Measurements from ENCODE around the gene CAMK2A. TPM values are rescaled to one million over a fixed set of nuclear protein-coding genes. Genes with fewer than 3 reads are reported as not detected.

The CAMK2A gene
- total and polyA plus RNA-seq, 4 donors: under 0.01 TPM; not detected in 3

- TF ChIP-seq, protein P1, sequence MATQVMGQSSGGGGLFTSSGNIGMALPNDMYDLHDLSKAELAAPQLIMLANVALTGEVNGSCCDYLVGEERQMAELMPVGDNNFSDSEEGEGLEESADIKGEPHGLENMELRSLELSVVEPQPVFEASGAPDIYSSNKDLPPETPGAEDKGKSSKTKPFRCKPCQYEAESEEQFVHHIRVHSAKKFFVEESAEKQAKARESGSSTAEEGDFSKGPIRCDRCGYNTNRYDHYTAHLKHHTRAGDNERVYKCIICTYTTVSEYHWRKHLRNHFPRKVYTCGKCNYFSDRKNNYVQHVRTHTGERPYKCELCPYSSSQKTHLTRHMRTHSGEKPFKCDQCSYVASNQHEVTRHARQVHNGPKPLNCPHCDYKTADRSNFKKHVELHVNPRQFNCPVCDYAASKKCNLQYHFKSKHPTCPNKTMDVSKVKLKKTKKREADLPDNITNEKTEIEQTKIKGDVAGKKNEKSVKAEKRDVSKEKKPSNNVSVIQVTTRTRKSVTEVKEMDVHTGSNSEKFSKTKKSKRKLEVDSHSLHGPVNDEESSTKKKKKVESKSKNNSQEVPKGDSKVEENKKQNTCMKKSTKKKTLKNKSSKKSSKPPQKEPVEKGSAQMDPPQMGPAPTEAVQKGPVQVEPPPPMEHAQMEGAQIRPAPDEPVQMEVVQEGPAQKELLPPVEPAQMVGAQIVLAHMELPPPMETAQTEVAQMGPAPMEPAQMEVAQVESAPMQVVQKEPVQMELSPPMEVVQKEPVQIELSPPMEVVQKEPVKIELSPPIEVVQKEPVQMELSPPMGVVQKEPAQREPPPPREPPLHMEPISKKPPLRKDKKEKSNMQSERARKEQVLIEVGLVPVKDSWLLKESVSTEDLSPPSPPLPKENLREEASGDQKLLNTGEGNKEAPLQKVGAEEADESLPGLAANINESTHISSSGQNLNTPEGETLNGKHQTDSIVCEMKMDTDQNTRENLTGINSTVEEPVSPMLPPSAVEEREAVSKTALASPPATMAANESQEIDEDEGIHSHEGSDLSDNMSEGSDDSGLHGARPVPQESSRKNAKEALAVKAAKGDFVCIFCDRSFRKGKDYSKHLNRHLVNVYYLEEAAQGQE (IDR thresholded peaks at IDR 0.05): no peak
- TF ChIP-seq GABPA (IDR thresholded peaks at IDR 0.05 in 1 of 2, conservative IDR thresholded peaks at IDR 0.05 in 1 of 2) (no peak), FOXA2 (IDR thresholded peaks at IDR 0.05) (no peak), FOXA1 (IDR thresholded peaks at IDR 0.05) (no peak), JUND (IDR thresholded peaks at IDR 0.05) (no peak), YY1 (IDR thresholded peaks at IDR 0.05) (no peak), EGR1 (IDR thresholded peaks at IDR 0.05; ENCODE audit: low read depth in 2 of 2) (no peak), HNF4A (conservative IDR thresholded peaks at IDR 0.05) (no peak), SP1 (IDR thresholded peaks at IDR 0.05) (no peak), TAF1 (conservative IDR thresholded peaks at IDR 0.05) (no peak), HNF4G (IDR thresholded peaks at IDR 0.05) (no peak), NR2F2 (IDR thresholded peaks at IDR 0.05) (no peak), RAD21 (IDR thresholded peaks at IDR 0.05) (no peak), CTCF (IDR thresholded peaks at IDR 0.05; ENCODE audit: low read depth, low read length, missing input control) (no peak), RXRA (IDR thresholded peaks at IDR 0.05) (no peak)
- TF ChIP-seq, protein P2, sequence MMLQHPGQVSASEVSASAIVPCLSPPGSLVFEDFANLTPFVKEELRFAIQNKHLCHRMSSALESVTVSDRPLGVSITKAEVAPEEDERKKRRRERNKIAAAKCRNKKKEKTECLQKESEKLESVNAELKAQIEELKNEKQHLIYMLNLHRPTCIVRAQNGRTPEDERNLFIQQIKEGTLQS (IDR thresholded peaks at IDR 0.05): no peak
- TF ChIP-seq, protein P3, sequence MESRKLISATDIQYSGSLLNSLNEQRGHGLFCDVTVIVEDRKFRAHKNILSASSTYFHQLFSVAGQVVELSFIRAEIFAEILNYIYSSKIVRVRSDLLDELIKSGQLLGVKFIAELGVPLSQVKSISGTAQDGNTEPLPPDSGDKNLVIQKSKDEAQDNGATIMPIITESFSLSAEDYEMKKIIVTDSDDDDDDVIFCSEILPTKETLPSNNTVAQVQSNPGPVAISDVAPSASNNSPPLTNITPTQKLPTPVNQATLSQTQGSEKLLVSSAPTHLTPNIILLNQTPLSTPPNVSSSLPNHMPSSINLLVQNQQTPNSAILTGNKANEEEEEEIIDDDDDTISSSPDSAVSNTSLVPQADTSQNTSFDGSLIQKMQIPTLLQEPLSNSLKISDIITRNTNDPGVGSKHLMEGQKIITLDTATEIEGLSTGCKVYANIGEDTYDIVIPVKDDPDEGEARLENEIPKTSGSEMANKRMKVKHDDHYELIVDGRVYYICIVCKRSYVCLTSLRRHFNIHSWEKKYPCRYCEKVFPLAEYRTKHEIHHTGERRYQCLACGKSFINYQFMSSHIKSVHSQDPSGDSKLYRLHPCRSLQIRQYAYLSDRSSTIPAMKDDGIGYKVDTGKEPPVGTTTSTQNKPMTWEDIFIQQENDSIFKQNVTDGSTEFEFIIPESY (IDR thresholded peaks at IDR 0.05): no peak
- TF ChIP-seq, protein P4, sequence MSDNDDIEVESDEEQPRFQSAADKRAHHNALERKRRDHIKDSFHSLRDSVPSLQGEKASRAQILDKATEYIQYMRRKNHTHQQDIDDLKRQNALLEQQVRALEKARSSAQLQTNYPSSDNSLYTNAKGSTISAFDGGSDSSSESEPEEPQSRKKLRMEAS (IDR thresholded peaks at IDR 0.05): no peak
- DNase-seq (ENCODE audit: low spot score): no peak
- WGBS: 88% methylated on average over 6 of the region's 6 CpGs
These were observed 37.1 kb downstream of the CAMK2A start for GRCh38 chr5:150252489-150252888.

More at GRCh38 chr5:150252489-150252888, 37.1 kb downstream of the CAMK2A start:
- no peak overlapping the region for H3K27ac ChIP-seq (ENCODE audit: low read depth in 1 of 2, low read length in 2 of 2)
- H3K4me3 ChIP-seq (ENCODE audit: low read depth in 1 of 3, low read length in 3 of 3): no peak overlapping the region
- H3K4me1 ChIP-seq (ENCODE audit: control insufficient read depth in 4 of 4, insufficient read depth in 4 of 4, low read length in 3 of 4): no peaks in the 10 kb centered on the region
- no peaks in the 10 kb centered on the region for H3K36me3 ChIP-seq (ENCODE audit: control insufficient read depth in 4 of 4, insufficient read depth in 3 of 4, low read depth in 1 of 4, low read length in 3 of 4)
- H3K9me3 ChIP-seq (ENCODE audit: control insufficient read depth in 4 of 4, low read length in 3 of 4): no peaks in the 10 kb centered on the region
- H3K27me3 ChIP-seq (ENCODE audit: control insufficient read depth in 4 of 4, insufficient read depth in 4 of 4, low read length in 3 of 4): no peaks in the 10 kb centered on the region
- no peak overlapping the region for H3K9ac ChIP-seq (ENCODE audit: low read depth in 1 of 2, low read length in 2 of 2)
